Gastroesophageal sphincter (tissue), 3 donors: Measurements from ENCODE around the gene LDAH.

Source experiments
- CTCF ChIP-seq, 4 experiments: fragments of 200-600 bp in 2 of 4; fragments of 450-650 bp in 2 of 4; sonication (generic) in 1 of 4; IDR thresholded peaks; one replicate each; pipeline ENCODE4 v1.5.1; 2017 to 2019; ENCODE audit warnings: antibody characterized with exemption in 4 of 4, mild to moderate bottlenecking in 2 of 4, moderate library complexity in 2 of 4
- POLR2A ChIP-seq, 2 donors: fragments of 450-650 bp; IDR thresholded peaks; one replicate each; pipeline ENCODE4 v1.6.1; 2017; ENCODE audit warnings: antibody characterized with exemption in 2 of 2, mild to moderate bottlenecking in 2 of 2, moderate library complexity in 1 of 2

DNA sequence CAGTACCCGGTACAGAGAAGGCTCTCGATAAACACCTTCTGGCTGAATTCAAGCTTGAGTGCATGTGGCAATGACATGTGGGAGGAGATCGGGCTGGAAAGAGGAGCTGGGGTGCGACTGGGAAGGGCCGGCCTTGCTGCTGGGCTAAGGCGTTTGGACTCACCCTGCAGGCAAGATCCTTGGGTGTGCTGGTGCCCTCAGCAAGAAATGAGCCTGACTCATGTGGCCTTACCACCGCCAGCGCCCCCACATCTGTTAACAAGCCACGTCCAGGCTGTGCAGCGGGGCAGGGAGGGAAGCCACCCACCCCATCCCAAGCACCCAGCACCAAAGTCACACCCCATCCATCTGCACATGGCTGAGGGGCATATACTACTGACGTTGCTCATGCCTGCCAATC, 173.3 kb downstream of the LDAH start:
- TF ChIP-seq CTCF (IDR thresholded peaks at IDR 0.05) (no peak), POLR2A (IDR thresholded peaks at IDR 0.05) (no peak)
